NCI-H2107 treated with DMSO at 0.1 percent for 48 hours (cell line): ENCODE measurements around the gene CDKAL1.
"Not testable (repeated sequence)": the region's sequence is repeated elsewhere in the genome, so short reads cannot be mapped to it uniquely, and the experiment has no call there.

Experiments used
- DNase-seq: peaks from one replicate; lab custom pipeline; 2025; ENCODE audit not compliant: unreplicated experiment; lab: John Stamatoyannopoulos, UW

The CDKAL1 gene

DNA sequence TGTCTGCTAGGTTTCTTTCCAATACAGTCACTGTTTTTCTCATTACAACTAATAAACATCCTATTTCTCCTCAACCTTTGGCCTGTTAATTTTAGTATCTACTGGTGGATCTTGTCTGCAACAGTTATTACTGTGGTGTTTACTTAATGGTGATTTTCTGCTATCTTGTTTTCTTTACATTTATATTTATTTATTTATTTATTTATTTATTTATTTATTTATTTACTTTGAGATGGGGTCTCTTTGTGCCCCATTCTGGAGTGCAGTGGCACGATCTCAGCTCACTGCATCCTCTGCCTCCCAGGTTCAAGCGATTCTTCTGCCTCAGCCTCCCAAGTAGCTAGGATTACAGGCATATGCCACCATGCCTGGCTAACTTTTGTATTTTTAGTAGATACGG, 15.1 kb downstream of the CDKAL1 start:
- not testable (repeated sequence) for DNase-seq

DNA sequence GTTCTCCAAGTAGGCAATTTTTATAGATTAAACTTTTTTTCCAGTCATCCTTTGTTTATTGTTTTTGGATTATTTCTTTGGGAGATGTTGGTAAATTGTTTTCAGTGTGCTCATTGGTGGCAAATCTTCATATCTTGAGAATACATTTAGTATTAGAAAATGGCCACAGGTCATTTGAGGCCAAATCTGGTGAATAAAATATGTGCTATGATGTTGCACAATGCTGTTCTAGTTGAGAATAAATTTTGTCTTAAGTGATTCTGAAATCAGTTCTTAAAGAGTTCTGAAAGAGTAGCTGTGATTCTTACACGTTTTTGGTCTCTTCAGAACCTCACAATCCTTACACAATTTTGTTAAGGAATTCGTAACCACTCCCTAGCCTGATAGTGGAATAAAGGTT, 20.1 kb downstream of the CDKAL1 start:
- DNase-seq = no peak

DNA sequence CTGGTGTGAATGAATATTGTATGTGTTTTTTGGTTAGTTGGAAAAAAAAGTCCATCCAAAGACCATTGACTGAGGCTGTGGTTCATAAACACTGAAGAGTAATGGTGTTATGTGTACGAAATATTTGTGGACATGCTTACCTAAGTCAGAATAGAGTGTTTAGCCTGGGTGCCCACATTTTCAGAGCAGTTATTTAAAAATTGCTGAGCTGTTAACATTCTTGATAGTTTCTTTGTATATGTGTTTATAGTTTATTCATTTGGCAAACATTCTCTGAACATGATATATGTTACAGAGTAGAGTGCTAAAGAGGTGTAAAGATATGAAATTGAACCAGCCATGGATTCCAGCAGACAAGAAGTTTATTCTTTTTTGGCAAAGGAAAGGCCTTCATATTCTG, 20.6 kb downstream of the CDKAL1 start:
- no peak for DNase-seq

DNA sequence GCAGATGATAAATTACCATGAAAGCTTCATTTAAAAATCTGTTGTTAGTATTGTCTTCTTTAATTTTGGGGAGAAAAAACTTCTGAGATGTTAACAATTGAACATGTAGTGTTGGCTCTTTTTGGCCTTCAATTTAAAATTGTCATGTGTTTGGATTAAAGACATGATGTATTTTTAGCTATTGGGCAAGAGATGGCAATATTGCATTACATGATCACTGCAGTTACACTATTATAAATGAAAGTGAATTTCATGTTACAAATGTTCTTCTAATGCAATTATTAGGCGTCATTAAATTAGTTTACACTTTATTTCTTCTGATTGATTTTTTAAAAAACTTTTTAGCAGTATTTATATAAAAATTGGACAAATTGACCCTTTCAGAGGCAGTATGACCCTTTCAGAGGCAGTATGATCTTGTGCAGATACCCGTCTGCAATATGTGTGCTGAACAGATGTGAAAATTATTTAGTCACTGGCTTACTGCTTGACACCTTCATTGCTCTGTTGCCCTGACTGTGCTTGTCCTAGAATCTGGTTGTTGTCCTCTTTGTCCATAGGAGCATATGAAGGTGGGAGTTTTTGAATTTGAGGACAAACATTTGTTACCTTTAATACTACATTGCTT, 25.8 kb downstream of the CDKAL1 start:
- DNase-seq = no peak

DNA sequence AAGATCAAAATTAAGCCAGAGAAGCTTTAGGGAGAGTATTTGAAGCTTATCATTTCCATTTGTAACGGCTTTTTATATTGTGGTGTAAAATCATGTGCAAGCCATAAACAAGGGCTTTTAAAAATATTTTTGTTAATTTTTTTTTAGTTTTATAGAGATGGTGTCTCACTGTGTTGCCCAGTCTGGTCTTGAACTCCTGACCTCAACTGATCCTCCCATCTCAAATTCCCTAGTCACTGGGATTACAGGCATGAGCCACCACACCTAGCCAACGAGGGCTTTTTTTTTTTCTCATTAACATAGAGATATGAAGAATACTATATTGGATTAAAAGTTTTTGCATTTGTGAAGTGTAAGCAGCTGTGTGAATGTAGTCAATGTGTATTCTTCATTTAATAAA, 29.1 kb downstream of the CDKAL1 start:
- no peak for DNase-seq

DNA sequence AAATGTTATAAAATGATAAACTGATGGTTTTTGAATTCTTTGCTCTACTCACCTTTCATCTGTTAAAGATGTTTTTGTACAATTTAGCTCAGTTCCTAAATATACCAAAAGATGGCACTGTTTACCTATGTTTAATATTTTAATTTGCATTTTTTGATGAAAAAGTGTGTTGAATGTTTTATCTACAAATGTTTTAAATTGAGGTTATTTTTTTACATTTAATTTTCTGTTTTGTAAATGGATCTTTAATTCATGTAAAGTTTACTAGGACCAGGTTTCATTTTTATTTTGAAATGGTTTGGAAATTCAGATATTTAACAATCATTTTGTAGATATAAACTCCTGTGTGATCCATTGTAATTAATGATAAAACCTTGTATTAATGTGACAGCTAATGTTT, 30.0 kb downstream of the CDKAL1 start:
- DNase-seq = no peak

DNA sequence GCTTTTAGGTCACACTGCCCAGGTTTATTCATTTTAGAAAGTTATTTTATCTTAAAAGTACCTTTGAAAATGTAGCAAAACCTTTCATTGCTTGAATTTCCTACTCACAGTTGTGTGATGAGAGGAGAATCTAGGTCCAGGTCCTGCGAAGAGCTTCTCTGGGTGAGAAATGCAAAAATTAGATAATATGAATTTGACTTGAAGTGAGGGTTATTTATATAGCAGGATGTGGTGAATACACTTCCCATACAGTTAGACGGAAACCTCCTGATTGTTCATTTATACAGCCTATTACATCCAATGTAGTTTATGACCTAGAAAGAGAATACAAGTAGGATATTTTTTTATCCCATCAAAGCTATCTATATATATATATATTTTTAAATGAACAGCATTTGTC, 30.5 kb downstream of the CDKAL1 start:
- DNase-seq = no peak

DNA sequence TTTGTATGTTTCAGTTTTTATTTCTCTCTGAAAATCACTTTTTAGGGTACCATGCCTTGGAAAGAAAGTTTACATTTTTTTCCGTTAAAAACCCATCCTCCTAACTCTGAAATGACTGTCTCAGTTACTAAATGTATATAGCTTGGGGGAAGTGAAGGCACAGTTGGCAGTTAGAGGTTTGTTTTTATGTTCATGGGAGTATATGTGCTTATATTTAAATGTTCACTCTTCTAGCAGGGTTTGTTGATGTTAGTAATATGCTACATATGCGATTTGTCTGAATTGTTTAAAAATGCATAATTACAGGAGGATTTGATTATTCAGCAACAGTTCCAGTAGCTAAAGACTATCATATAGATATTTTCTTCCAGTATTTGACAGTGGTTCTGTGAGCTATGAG, 31.1 kb downstream of the CDKAL1 start:
- DNase-seq = no peak

DNA sequence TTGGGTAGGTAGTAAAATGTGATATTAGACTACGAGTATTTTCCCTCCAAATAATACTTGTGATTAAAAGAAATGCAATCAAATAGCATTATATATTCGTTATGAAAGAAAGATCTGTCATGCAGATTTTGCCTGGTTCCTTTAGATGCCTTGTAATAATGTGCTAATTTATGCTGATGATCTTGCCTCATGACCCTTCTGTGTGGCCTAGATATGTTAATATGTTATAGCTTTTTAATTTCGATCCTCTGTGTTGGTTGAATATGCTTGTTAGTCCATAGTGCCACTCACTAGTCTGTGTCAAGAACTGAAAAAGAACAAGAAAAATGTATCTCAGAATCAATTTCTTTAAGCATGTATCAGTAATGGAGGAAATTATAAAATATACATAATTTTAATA, 31.9 kb downstream of the CDKAL1 start:
- no peak for DNase-seq

DNA sequence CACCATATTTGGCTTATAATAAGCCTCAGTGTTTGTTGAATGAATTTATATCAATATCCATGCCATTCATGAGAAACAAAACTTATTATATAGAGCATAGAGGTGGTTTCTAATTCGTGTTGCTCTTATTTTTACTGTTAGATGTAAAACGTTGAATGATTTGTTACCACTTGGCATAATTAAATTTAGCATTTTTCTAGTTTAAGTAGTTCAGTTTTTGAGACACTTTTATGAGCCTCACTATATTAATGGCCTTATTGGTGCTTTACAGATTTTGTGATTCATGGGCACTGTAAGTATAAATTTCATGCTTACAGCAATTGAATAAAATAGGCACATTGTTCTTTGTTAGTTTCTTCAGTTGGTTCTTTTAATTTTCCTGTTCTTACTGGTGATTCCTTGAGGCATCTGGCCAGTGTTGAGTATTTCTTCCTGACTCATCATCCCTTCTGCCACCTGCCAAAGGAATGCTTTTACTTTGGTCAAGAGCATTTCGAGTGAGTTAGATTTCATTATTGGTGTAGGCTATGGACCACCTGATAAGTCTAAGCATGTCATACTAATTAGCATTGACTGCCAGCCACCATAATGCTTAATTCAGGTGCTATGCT, 34.8 kb downstream of the CDKAL1 start:
- no peak for DNase-seq

DNA sequence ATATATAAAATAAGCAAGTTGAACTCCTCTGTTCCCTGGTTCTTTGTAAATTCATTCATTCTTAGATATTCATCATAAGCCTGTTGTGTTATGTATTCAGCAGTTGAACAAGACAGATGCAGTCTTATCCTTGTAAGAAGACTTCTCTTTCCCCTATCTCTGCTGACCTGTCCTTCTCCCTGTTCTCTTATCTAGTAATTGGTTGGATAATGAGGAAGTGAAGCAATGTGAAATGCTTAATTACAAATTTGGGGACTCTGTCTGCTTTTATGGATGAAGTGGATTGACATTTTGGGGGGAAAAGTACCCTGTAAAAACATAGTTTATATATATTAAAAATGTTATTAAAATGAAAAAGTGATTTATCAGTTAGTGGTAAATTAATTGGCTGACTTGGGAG, 37.0 kb downstream of the CDKAL1 start:
- DNase-seq = no peak

DNA sequence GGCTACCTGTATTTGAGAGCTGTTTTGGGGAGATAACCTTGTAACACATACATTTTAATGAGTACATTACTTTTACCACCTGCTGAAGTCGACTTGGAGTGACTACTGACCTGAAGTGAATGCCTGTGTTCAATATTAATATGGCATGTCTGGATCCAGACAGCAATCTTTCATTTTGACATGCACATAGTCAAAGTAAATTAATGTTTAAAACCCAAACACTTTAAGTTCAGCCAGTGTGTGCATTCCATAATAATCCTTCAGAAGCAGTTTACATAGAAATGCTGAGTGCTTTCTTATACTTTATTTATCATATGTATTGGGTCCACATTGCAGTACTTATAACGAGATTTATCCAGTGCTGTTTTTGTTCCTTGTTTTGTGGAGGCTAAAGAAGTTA, 38.0 kb downstream of the CDKAL1 start:
- no peak for DNase-seq

DNA sequence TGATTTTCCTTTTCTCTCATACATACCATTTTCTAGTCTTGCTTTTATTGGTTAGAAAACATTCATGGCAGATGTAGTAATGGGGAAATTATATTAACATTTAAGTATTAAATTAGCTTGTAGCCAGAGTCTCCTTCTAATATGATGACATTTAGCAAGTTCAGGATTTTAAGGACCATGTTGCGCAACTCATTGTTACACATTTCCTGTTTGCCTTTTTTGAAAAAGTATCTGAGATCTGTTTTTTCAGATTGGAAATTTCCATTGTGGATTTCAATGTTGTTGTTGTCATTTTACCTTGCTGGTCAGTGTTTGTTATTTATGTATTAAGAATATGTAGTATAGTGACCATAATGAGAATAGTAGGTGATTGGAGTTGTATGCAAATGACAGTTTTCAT, 38.7 kb downstream of the CDKAL1 start:
- DNase-seq = no peak

DNA sequence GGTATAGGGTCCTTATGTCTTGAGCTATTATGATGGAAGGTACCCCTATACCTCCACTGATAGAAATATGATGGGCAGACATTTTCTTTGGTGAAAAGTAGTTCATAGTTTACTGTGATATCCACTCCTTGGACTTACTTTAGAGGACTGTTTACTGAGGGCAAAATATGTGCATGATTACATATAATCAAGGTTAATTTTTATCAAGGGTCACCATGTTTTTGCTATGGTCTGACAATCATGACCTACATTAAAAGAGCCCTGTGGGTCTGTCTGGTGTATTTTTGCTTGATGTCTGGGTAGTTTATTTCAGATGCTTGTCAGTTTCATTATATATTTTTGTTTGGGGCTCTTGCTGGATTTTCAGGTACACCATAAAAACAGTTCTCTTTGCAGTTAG, 40.1 kb downstream of the CDKAL1 start:
- DNase-seq = no peak

DNA sequence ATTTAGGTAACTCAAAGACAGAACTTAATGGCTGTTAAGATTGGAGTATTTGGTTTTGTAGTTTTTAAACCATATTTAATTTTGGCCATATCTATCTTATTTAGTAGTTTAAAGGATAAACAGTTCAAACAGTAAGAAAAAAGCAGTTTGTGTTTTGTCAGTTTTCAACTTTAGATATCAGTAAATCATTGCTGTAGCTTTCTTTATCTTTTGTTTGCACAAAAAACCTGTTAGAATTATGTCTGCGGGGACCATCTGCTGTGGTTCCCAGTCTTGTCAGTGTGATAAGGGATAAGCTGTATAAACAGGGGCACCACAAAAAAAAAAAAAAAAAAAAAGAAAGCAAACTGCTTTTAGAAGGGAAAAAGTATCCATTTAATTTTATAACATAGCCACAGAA, 40.9 kb downstream of the CDKAL1 start:
- DNase-seq = no peak

DNA sequence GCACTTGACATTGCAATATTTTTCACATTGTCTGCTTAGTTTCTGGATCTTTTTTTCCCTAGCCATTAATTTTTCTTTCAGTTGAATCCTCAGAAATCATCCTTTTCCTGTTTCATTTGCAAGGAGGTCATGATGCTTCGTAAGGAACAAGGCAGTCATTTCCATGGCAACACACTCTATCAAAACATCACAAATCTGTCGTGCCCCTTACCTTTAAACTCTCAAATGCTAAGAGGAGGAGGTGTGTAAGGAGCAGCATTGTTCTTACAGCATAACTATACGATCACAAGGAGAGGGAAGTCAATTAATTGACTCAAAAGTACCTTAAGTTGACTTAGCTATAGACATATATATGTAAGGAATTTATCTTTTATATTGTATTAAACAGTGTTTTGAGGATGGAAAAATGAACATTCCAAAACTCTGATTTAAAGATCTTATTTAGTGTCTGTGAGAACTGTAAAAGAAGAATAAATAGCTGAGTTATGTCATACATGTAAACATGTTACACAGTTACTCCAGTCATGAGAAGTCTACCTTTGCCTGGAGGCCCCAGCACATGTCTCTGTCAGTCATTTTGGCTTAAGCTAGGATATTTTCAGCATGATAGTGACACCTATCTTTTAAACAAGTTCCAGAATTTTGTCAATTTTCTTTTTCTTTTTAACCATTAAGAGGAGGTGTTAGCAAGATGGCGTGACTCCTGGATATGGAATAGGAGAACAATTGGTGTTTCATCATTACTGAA, 41.6 kb downstream of the CDKAL1 start:
- no peak for DNase-seq

DNA sequence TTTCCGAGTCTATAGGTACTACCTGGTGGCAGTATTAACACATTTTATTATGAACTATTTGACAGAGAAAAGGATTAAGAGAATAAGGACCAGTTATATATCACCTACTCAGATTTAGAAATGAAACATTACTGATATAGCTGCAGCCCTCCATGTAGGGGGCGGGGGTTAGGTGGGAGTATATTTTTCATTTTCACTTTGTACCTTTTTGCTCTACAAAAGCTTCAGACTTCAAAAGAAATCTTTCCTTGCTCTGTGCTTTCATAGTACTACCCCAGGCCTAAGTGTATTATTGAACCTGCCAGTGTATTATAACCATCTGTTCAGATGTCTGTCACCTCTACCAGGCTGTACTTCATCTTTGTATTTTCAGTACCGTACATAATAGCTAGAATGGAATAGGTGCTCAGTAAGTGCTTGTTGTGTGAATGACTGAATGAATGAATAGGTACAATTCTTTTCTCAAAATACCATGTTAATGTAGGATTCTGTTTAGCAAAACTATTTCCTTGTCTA, 43.0 kb downstream of the CDKAL1 start:
- DNase-seq = no peak

DNA sequence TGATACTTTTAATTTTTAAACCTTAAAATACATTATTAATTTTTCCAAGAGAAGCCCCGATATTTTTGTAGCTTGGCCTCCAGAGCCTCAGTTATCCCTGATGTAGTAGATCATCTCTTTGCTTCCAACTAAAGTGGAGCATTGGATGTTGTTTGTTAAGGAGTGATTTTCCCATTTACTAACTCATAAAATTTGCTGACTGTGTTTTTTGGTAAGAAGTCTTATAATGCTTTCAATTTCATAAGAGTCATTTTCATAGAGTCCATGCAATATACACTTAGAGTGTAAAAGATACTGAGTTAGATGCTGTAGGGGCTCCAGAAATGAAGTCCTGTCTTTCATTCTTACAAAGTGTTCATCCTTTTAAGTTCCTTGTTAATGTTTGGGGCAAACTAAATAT, 46.8 kb downstream of the CDKAL1 start:
- DNase-seq = no peak

DNA sequence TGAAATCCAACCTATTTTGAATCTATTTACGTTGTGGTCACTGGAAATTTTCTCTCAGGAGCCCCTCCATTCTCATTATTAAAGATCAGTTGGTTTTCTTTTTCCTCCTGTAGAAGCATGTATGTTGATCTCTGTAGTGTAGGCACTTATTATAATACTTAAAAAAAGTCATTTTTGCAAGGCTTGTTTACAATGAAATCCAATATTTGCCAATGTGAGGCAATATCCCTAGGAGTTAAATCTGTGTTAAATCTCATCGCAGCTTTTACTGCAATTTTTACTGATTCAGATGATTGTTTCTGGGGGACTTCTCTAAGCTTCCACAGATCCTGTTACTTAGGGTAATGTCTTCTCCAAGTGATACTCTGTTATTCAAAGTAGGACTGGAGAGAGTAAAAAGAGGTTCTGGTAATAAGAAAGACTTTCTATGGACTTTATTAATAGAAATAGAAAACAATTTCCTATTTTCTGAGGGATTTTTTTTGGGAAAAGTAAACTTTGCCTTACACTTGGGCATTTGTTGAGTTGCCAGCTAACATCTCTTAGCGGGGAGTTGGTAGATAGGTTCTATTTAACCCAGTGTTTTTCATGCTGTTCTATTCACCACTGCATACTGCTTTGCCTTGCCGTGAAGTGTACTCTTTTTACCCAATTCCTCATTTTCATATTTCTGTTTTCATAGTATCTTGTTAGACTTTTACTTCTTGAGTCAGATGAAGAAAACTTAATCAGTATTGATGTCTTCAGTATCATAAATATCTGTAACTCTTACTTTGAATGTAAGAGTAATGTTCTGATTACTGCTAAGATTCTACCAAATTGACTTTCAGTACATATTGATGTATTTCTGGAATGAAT, 48.6 kb downstream of the CDKAL1 start:
- DNase-seq = no peak

DNA sequence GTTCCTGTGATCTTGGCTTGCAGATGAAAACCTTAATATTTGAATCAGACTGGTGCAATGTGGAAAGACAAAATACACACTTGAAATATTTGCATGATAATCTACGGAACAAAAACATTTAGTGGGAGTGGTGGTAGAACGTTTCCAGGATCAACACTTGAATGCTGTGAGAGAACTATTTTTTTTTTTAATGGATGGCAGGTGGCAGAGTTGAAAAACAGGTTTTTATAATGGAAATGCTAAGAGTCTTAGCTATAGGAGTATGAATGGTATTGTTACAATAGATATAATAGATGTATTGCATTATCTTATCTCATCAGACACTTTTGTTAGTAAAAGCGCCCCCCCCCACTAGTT, 49.2 kb downstream of the CDKAL1 start:
- DNase-seq = no peak

DNA sequence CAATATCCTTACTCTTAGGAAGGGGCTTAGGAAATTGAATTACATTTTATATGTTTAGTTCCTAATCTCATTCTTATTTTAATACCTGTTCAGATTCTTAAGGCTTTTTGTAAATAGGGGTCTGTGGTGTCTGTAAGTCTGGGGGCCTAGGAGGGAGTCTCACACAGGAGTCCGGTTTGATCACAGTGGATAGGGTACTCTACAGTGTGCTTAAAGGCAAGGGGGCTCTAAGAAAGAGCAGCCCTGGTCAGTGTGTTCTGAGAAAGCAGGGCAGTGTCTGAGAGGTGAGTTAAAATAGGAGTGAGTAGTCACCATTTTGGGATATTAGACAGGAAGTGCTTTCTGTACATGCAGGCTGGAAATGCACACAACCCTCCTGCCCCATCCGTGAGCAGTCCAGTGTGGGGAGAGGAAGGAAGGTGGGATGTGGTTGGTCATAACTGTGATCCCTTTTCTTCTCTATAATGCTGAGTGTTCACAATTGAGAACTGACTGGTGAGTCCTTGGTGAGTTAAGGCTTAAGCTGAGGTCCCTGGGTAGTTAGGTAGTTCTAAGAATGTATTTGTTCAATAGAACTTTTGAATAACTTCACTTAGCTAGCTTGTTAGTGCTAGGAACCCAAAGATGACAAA, 50.0 kb downstream of the CDKAL1 start:
- DNase-seq = no peak
